ENCODE data around the gene ADAMTS12.

Gene ADAMTS12

GRCh38 chr5:33588654-33589372 lies 303.0 kb downstream of the ADAMTS12 start:
- ATAC-seq, result peak; percentile 87
- TF ChIP-seq GLIS3 (CRISPR knock-in tag; IDR thresholded peaks at IDR 0.05) (no peak), ZNF565 (CRISPR knock-in tag; conservative IDR thresholded peaks at IDR 0.05; ENCODE audit: low read depth) (no peak), CSRNP3 (CRISPR knock-in tag; IDR thresholded peaks at IDR 0.05) (no peak), TOX (CRISPR knock-in tag; IDR thresholded peaks at IDR 0.05; ENCODE audit: borderline replicate concordance) (no peak), BACH2 (CRISPR knock-in tag; IDR thresholded peaks at IDR 0.05; ENCODE audit: borderline replicate concordance) (no peak)

- TF ChIP-seq ARNTL (CRISPR knock-in tag; IDR thresholded peaks at IDR 0.05; ENCODE audit: borderline replicate concordance, low read depth), result no peak
- no peak for TF ChIP-seq PPARA (CRISPR knock-in tag; IDR thresholded peaks at IDR 0.05; ENCODE audit: borderline replicate concordance)
- no peak for TF ChIP-seq ZFP3 (CRISPR knock-in tag; IDR thresholded peaks at IDR 0.05)
- no peak for TF ChIP-seq RARB (CRISPR knock-in tag; IDR thresholded peaks at IDR 0.05)
- no peak for ATAC-seq
Observed at GRCh38 chr5:33583332-33583731, 308.5 kb downstream of the ADAMTS12 start.

GRCh38 chr5:33582417-33582816 lies 309.4 kb downstream of the ADAMTS12 start:
- TF ChIP-seq TCF4 (CRISPR knock-in tag; IDR thresholded peaks at IDR 0.05; ENCODE audit: borderline replicate concordance) (no peak), POU6F1 (CRISPR knock-in tag; IDR thresholded peaks at IDR 0.05; ENCODE audit: borderline replicate concordance, low read depth) (no peak), RARB (CRISPR knock-in tag; IDR thresholded peaks at IDR 0.05) (no peak), TOX (CRISPR knock-in tag; IDR thresholded peaks at IDR 0.05; ENCODE audit: borderline replicate concordance) (no peak), CSRNP3 (CRISPR knock-in tag; IDR thresholded peaks at IDR 0.05) (no peak), GLIS3 (CRISPR knock-in tag; IDR thresholded peaks at IDR 0.05) (no peak), ZNF565 (CRISPR knock-in tag; conservative IDR thresholded peaks at IDR 0.05; ENCODE audit: low read depth) (no peak), OSR1 (CRISPR knock-in tag; IDR thresholded peaks at IDR 0.05) (no peak), ZFP30 (CRISPR knock-in tag; IDR thresholded peaks at IDR 0.05) (no peak), ARNTL (CRISPR knock-in tag; IDR thresholded peaks at IDR 0.05; ENCODE audit: borderline replicate concordance, low read depth) (no peak), CSDC2 (CRISPR knock-in tag; IDR thresholded peaks at IDR 0.05) (no peak), ZNF70 (CRISPR knock-in tag; IDR thresholded peaks at IDR 0.05) (no peak), CREB5 (CRISPR knock-in tag; IDR thresholded peaks at IDR 0.05; ENCODE audit: low read depth) (no peak), PPARA (CRISPR knock-in tag; IDR thresholded peaks at IDR 0.05; ENCODE audit: borderline replicate concordance) (no peak), BACH2 (CRISPR knock-in tag; IDR thresholded peaks at IDR 0.05; ENCODE audit: borderline replicate concordance) (no peak)
- no peak for ATAC-seq

GRCh38 chr5:33579789-33580188 lies 312.0 kb downstream of the ADAMTS12 start:
- TF ChIP-seq RARB (CRISPR knock-in tag; IDR thresholded peaks at IDR 0.05), result no peak
- ATAC-seq, result no peak

- no peak for TF ChIP-seq CSRNP3 (CRISPR knock-in tag; IDR thresholded peaks at IDR 0.05)
- no peak for TF ChIP-seq TSHZ2 (CRISPR knock-in tag; IDR thresholded peaks at IDR 0.05)
- TF ChIP-seq RARB (CRISPR knock-in tag; IDR thresholded peaks at IDR 0.05), result no peak
- TF ChIP-seq ESRRG (CRISPR knock-in tag; IDR thresholded peaks at IDR 0.05), result no peak
- no peak for TF ChIP-seq CSDC2 (CRISPR knock-in tag; IDR thresholded peaks at IDR 0.05)
- TF ChIP-seq SNAI2 (CRISPR knock-in tag; IDR thresholded peaks at IDR 0.05), result no peak
- TF ChIP-seq ARNTL (CRISPR knock-in tag; IDR thresholded peaks at IDR 0.05; ENCODE audit: borderline replicate concordance, low read depth), result no peak
- no peak for TF ChIP-seq CREB5 (CRISPR knock-in tag; IDR thresholded peaks at IDR 0.05; ENCODE audit: low read depth)
- no peak for TF ChIP-seq PPARA (CRISPR knock-in tag; IDR thresholded peaks at IDR 0.05; ENCODE audit: borderline replicate concordance)
- TF ChIP-seq ISL1 (CRISPR knock-in tag; IDR thresholded peaks at IDR 0.05), result no peak
- no peak for TF ChIP-seq BACH2 (CRISPR knock-in tag; IDR thresholded peaks at IDR 0.05; ENCODE audit: borderline replicate concordance)
- no peak for ATAC-seq
Observed at GRCh38 chr5:33579152-33579551, 312.6 kb downstream of the ADAMTS12 start.

Data from SK-N-SH treated with all-trans-retinoic acid at 6 μM for 48 hours (cell line).